WTC11 (cell line): ENCODE data around the gene NME2. TPM values are rescaled to one million over a fixed set of nuclear protein-coding genes. Genes with fewer than 3 reads are reported as not detected.

ENCODE experiments used
- ATAC-seq: fragments of 200-7000 bp; cut with Tn5 transposase; 2 replicates; pipeline ENCODE4 v1.10.0; 2021; ENCODE audit warnings: mild to moderate bottlenecking, moderate library complexity
- CTCF ChIA-PET: fragments of 300-600 bp; sonication (Branson Sonifier 250); formaldehyde crosslinking; loops from one replicate; lab custom pipeline; 2021; ENCODE audit warnings: antibody characterized with exemption; lab: Charles Lee
- POLR2A ChIA-PET: fragments of 350-600 bp; sonication (Branson Sonifier 250); formaldehyde crosslinking; loops from one replicate; lab custom pipeline; 2021; ENCODE audit warnings: antibody characterized with exemption; lab: Charles Lee
- DNase-seq: peaks from one replicate; pipeline ENCODE4 v3.0.0; 2021; ENCODE audit warnings: low spot score
- H3K27ac Mint-ChIP-seq: 2 replicates; pipeline ENCODE4 v1.8.0; 2021; ENCODE audit warnings: mixed read lengths
- H3K27me3 Mint-ChIP-seq: 2 replicates; pipeline ENCODE4 v1.8.0; 2021; ENCODE audit warnings: low read depth, mild to moderate bottlenecking, moderate library complexity, mixed read lengths
- H3K36me3 Mint-ChIP-seq: 2 replicates; pipeline ENCODE4 v1.8.0; 2021; ENCODE audit warnings: mixed read lengths
- H3K4me1 Mint-ChIP-seq: 2 replicates; pipeline ENCODE4 v1.8.0; 2022; ENCODE audit warnings: mixed read lengths
- H3K4me3 Mint-ChIP-seq: 2 replicates; pipeline ENCODE4 v1.8.0; 2021; ENCODE audit warnings: mild to moderate bottlenecking, moderate library complexity, mixed read lengths
- H3K9me3 Mint-ChIP-seq: 2 replicates; pipeline ENCODE4 v1.8.0; 2021; ENCODE audit warnings: mixed read lengths
- ATF1 ChIP-seq: sonication (generic); formaldehyde crosslinking; IDR thresholded peaks from 2 replicates; pipeline ENCODE4 v1.8.1; 2023; ENCODE audit warnings: mild to moderate bottlenecking, moderate library complexity, missing genetic modification reagents
- CREM ChIP-seq: sonication (generic); formaldehyde crosslinking; IDR thresholded peaks from 2 replicates; pipeline ENCODE4 v1.8.1; 2022; ENCODE audit warnings: mild to moderate bottlenecking, missing genetic modification reagents, moderate library complexity
- CTCF ChIP-seq: fragments of 200-600 bp; IDR thresholded peaks from 2 replicates; pipeline ENCODE4 v1.8.0; 2022; ENCODE audit warnings: antibody characterized with exemption
- E2F1 ChIP-seq: sonication (generic); formaldehyde crosslinking; IDR thresholded peaks from 2 replicates; pipeline ENCODE4 v1.8.0; 2022; ENCODE audit warnings: mild to moderate bottlenecking, missing genetic modification reagents
- GABPB1 ChIP-seq: sonication (generic); formaldehyde crosslinking; IDR thresholded peaks from 2 replicates; pipeline ENCODE4 v1.8.1; 2023; ENCODE audit warnings: mild to moderate bottlenecking, missing genetic modification reagents
- HMGA2 ChIP-seq: fragments of 250-450 bp; sonication (Bioruptor Pico); IDR thresholded peaks from 2 replicates; pipeline ENCODE4 v1.4.0; 2021; ENCODE audit warnings: mild to moderate bottlenecking, moderate library complexity
- MYBL2 ChIP-seq: sonication (generic); formaldehyde crosslinking; IDR thresholded peaks from 2 replicates; pipeline ENCODE4 v1.8.1; 2023; ENCODE audit warnings: mild to moderate bottlenecking, moderate library complexity, missing genetic modification reagents
- PRDM15 ChIP-seq: sonication (generic); formaldehyde crosslinking; IDR thresholded peaks from 2 replicates; pipeline ENCODE4 v1.8.0; 2022; ENCODE audit warnings: missing genetic modification reagents
- RORB ChIP-seq: fragments of 250-450 bp; sonication (Bioruptor Pico); IDR thresholded peaks from 2 replicates; pipeline ENCODE4 v1.9.0; 2021; ENCODE audit warnings: mild to moderate bottlenecking
- SMAD3 ChIP-seq: sonication (generic); formaldehyde crosslinking; IDR thresholded peaks from 2 replicates; pipeline ENCODE4 v1.8.0; 2022; ENCODE audit warnings: missing genetic modification reagents, mild to moderate bottlenecking, borderline replicate concordance
- SOX15 ChIP-seq: fragments of 250-450 bp; sonication (Bioruptor Pico); IDR thresholded peaks from 2 replicates; pipeline ENCODE4 v1.9.0; 2021; ENCODE audit warnings: mild to moderate bottlenecking
- TEAD4 ChIP-seq: sonication (generic); formaldehyde crosslinking; IDR thresholded peaks from 2 replicates; pipeline ENCODE4 v1.8.0; 2022; ENCODE audit warnings: mild to moderate bottlenecking, missing genetic modification reagents
- TP53 ChIP-seq: sonication (generic); formaldehyde crosslinking; IDR thresholded peaks from 2 replicates; pipeline ENCODE4 v1.8.1; 2023; ENCODE audit warnings: mild to moderate bottlenecking, missing genetic modification reagents
- ZBTB21 ChIP-seq: sonication (generic); formaldehyde crosslinking; IDR thresholded peaks from 2 replicates; pipeline ENCODE4 v1.8.1; 2023; ENCODE audit warnings: mild to moderate bottlenecking, missing genetic modification reagents, borderline replicate concordance
- ZNF138 ChIP-seq: sonication (generic); formaldehyde crosslinking; conservative IDR thresholded peaks from 2 replicates; pipeline ENCODE4 v1.8.1; 2022; ENCODE audit warnings: mild to moderate bottlenecking, moderate library complexity, missing genetic modification reagents
- ZNF219 ChIP-seq: sonication (generic); formaldehyde crosslinking; IDR thresholded peaks from 2 replicates; pipeline ENCODE4 v1.8.0; 2023; ENCODE audit warnings: missing genetic modification reagents, mild to moderate bottlenecking, borderline replicate concordance
- ZNF263 ChIP-seq: sonication (generic); formaldehyde crosslinking; IDR thresholded peaks from 2 replicates; pipeline ENCODE4 v1.8.1; 2022; ENCODE audit warnings: low read depth, mild to moderate bottlenecking, moderate library complexity, missing genetic modification reagents
- ZSCAN18 ChIP-seq: fragments of 250-450 bp; sonication (Bioruptor Pico); IDR thresholded peaks from 2 replicates; pipeline ENCODE4 v2.1.2; 2022; ENCODE audit warnings: mild to moderate bottlenecking, moderate library complexity
- total RNA-seq: library from RNA; stranded (reverse); gene quantifications from 3 replicates; pipeline ENCODE4 v1.2.3, GENCODE V29; 2021
- TF ChIP-seq, protein P1 (sequence below): sonication (generic); formaldehyde crosslinking; IDR thresholded peaks from 2 replicates; pipeline ENCODE4 v1.8.1; 2022; ENCODE audit warnings: low read depth, mild to moderate bottlenecking, moderate library complexity, missing genetic modification reagents, borderline replicate concordance
- TF ChIP-seq, protein P2 (sequence below): sonication (generic); formaldehyde crosslinking; IDR thresholded peaks from 2 replicates; pipeline ENCODE4 v1.8.0; 2022; ENCODE audit warnings: mild to moderate bottlenecking, missing genetic modification reagents
- TF ChIP-seq, protein P3 (sequence below): sonication (generic); formaldehyde crosslinking; IDR thresholded peaks from 2 replicates; pipeline ENCODE4 v1.8.1; 2023; ENCODE audit warnings: mild to moderate bottlenecking, missing genetic modification reagents, borderline replicate concordance

The NME2 gene
- total RNA-seq, 1 experiment from 2014 or later, result 746 TPM

DNA sequence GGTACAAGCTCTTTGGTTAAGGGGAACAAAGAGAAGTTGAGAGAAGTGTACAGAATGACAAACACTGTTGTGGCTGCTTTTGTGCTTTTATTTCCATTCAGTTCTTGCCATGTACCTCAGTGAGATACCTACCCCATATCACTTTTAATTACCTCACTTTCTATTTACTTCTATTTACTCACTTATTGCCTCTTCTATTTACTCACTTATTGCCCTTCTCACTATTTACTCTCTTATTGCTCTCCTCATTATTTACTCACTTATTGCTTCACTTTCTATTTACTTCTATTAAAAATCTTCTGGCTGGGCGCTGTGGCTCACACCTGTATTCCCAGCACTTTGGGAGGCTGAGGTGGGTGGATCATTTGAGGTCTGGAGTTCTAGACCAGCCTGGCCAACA lies 51.7 kb downstream of the NME2 start:
- Mint-ChIP-seq H3K27me3 (no peaks in the 10 kb centered on the region), H3K9me3 (no peaks in the 10 kb centered on the region), H3K27ac (no peak overlapping the region), H3K4me3 (no peak overlapping the region), H3K4me1 (no peaks in the 10 kb centered on the region), H3K36me3 (peaks cover 69% of the 10 kb centered on the region)
- CTCF ChIA-PET, result no interaction called here
- POLR2A ChIA-PET, result no interaction called here
- DNase-seq, result no peak
- TF ChIP-seq ZSCAN18 (CRISPR knock-in tag) (no peak), ATF1 (no peak), CREM (CRISPR knock-in tag) (no peak), E2F1 (no peak), ZBTB21 (CRISPR knock-in tag) (no peak), ZNF219 (CRISPR knock-in tag) (no peak)
- TF ChIP-seq, protein P1, sequence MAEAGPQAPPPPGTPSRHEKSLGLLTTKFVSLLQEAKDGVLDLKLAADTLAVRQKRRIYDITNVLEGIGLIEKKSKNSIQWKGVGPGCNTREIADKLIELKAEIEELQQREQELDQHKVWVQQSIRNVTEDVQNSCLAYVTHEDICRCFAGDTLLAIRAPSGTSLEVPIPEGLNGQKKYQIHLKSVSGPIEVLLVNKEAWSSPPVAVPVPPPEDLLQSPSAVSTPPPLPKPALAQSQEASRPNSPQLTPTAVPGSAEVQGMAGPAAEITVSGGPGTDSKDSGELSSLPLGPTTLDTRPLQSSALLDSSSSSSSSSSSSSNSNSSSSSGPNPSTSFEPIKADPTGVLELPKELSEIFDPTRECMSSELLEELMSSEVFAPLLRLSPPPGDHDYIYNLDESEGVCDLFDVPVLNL (CRISPR knock-in tag), result no peak
- TF ChIP-seq, protein P2, sequence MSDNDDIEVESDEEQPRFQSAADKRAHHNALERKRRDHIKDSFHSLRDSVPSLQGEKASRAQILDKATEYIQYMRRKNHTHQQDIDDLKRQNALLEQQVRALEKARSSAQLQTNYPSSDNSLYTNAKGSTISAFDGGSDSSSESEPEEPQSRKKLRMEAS (CRISPR knock-in tag), result no peak
- no peak for ATAC-seq

DNA sequence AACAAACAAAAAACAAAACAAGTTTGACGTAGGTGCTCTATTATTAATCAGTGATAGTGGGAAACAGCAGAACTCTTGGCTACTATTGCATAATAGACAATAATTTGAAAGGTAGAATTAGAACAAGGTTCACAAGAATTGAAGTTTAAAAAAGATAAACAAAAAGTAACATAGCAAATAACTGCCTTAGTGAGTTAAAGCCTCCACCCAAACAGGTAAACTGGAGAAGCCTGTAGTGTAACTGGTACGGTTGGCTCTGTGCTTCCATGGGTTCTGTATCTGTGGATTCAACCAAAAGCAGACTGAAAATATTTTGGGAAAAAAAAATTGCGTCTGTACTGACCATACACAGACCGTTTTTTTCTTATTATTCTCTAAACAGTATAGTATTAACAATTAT lies 55.1 kb downstream of the NME2 start:
- Mint-ChIP-seq H3K27ac (no peak overlapping the region), H3K9me3 (no peaks in the 10 kb centered on the region), H3K4me3 (no peak overlapping the region), H3K36me3 (peaks cover 62% of the 10 kb centered on the region), H3K27me3 (no peaks in the 10 kb centered on the region), H3K4me1 (no peaks in the 10 kb centered on the region)
- ATAC-seq (no peak), DNase-seq (no peak)
- POLR2A ChIA-PET, result no interaction called here
- CTCF ChIA-PET, result no interaction called here
- TF ChIP-seq ZNF138 (CRISPR knock-in tag), result no peak
- no peak for TF ChIP-seq ZBTB21 (CRISPR knock-in tag)
- TF ChIP-seq, protein P3, sequence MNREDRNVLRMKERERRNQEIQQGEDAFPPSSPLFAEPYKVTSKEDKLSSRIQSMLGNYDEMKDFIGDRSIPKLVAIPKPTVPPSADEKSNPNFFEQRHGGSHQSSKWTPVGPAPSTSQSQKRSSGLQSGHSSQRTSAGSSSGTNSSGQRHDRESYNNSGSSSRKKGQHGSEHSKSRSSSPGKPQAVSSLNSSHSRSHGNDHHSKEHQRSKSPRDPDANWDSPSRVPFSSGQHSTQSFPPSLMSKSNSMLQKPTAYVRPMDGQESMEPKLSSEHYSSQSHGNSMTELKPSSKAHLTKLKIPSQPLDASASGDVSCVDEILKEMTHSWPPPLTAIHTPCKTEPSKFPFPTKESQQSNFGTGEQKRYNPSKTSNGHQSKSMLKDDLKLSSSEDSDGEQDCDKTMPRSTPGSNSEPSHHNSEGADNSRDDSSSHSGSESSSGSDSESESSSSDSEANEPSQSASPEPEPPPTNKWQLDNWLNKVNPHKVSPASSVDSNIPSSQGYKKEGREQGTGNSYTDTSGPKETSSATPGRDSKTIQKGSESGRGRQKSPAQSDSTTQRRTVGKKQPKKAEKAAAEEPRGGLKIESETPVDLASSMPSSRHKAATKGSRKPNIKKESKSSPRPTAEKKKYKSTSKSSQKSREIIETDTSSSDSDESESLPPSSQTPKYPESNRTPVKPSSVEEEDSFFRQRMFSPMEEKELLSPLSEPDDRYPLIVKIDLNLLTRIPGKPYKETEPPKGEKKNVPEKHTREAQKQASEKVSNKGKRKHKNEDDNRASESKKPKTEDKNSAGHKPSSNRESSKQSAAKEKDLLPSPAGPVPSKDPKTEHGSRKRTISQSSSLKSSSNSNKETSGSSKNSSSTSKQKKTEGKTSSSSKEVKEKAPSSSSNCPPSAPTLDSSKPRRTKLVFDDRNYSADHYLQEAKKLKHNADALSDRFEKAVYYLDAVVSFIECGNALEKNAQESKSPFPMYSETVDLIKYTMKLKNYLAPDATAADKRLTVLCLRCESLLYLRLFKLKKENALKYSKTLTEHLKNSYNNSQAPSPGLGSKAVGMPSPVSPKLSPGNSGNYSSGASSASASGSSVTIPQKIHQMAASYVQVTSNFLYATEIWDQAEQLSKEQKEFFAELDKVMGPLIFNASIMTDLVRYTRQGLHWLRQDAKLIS (CRISPR knock-in tag), result no peak
- TF ChIP-seq ZNF263 (CRISPR knock-in tag), result no peak
- no peak for TF ChIP-seq TEAD4 (CRISPR knock-in tag)
- no peak for TF ChIP-seq GABPB1 (CRISPR knock-in tag)
- TF ChIP-seq SOX15 (CRISPR knock-in tag), result no peak
- TF ChIP-seq MYBL2 (CRISPR knock-in tag), result no peak
- no peak for TF ChIP-seq TP53 (CRISPR knock-in tag)
- no peak for TF ChIP-seq PRDM15 (CRISPR knock-in tag)
- no peak for TF ChIP-seq RORB (CRISPR knock-in tag)
- TF ChIP-seq SMAD3, result no peak
- TF ChIP-seq CTCF, result no peak
- TF ChIP-seq E2F1, result no peak
- no peak for TF ChIP-seq HMGA2 (CRISPR knock-in tag)
